Measurements from ENCODE around the gene C6orf163. TPM values are rescaled to one million over a fixed set of nuclear protein-coding genes. Genes with fewer than 3 reads are reported as not detected.

The C6orf163 gene
- total and polyA plus RNA-seq, 2 of the 13 experiments (the other 11 are each of a cell fraction or from before 2014, with no cell fraction given), result 0.62 to 1.8 TPM

- TF ChIP-seq, protein P1, sequence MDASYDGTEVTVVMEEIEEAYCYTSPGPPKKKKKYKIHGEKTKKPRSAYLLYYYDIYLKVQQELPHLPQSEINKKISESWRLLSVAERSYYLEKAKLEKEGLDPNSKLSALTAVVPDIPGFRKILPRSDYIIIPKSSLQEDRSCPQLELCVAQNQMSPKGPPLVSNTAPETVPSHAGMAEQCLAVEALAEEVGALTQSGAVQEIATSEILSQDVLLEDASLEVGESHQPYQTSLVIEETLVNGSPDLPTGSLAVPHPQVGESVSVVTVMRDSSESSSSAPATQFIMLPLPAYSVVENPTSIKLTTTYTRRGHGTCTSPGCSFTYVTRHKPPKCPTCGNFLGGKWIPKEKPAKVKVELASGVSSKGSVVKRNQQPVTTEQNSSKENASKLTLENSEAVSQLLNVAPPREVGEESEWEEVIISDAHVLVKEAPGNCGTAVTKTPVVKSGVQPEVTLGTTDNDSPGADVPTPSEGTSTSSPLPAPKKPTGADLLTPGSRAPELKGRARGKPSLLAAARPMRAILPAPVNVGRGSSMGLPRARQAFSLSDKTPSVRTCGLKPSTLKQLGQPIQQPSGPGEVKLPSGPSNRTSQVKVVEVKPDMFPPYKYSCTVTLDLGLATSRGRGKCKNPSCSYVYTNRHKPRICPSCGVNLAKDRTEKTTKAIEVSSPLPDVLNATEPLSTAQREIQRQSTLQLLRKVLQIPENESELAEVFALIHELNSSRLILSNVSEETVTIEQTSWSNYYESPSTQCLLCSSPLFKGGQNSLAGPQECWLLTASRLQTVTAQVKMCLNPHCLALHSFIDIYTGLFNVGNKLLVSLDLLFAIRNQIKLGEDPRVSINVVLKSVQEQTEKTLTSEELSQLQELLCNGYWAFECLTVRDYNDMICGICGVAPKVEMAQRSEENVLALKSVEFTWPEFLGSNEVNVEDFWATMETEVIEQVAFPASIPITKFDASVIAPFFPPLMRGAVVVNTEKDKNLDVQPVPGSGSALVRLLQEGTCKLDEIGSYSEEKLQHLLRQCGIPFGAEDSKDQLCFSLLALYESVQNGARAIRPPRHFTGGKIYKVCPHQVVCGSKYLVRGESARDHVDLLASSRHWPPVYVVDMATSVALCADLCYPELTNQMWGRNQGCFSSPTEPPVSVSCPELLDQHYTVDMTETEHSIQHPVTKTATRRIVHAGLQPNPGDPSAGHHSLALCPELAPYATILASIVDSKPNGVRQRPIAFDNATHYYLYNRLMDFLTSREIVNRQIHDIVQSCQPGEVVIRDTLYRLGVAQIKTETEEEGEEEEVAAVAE (CRISPR knock-in tag; IDR thresholded peaks at IDR 0.05; ENCODE audit: borderline replicate concordance), result no peak
- TF ChIP-seq KAT7 (CRISPR knock-in tag; IDR thresholded peaks at IDR 0.05; ENCODE audit: borderline replicate concordance) (no peak), GABPA (IDR thresholded peaks at IDR 0.05; ENCODE audit: low read depth, low read length) (no peak), GABPA (CRISPR knock-in tag; IDR thresholded peaks at IDR 0.05; ENCODE audit: low read depth) (no peak), REST (IDR thresholded peaks at IDR 0.05; ENCODE audit: borderline replicate concordance in 1 of 2, low read depth in 1 of 2, low read length in 2 of 2) (no peak), ZFP36 (IDR thresholded peaks at IDR 0.05; ENCODE audit: borderline replicate concordance, low read depth, low read length, partially characterized antibody) (no peak), THAP11 (CRISPR knock-in tag; IDR thresholded peaks at IDR 0.05) (peak; percentile 26; the same call in 1 of the 2 replicates), TMF1 (CRISPR knock-in tag; IDR thresholded peaks at IDR 0.05; ENCODE audit: low read depth) (no peak), BCL3 (CRISPR knock-in tag; IDR thresholded peaks at IDR 0.05) (no peak), HBP1 (CRISPR knock-in tag; IDR thresholded peaks at IDR 0.05; ENCODE audit: low read depth) (no peak)
- TF ChIP-seq, protein P2, sequence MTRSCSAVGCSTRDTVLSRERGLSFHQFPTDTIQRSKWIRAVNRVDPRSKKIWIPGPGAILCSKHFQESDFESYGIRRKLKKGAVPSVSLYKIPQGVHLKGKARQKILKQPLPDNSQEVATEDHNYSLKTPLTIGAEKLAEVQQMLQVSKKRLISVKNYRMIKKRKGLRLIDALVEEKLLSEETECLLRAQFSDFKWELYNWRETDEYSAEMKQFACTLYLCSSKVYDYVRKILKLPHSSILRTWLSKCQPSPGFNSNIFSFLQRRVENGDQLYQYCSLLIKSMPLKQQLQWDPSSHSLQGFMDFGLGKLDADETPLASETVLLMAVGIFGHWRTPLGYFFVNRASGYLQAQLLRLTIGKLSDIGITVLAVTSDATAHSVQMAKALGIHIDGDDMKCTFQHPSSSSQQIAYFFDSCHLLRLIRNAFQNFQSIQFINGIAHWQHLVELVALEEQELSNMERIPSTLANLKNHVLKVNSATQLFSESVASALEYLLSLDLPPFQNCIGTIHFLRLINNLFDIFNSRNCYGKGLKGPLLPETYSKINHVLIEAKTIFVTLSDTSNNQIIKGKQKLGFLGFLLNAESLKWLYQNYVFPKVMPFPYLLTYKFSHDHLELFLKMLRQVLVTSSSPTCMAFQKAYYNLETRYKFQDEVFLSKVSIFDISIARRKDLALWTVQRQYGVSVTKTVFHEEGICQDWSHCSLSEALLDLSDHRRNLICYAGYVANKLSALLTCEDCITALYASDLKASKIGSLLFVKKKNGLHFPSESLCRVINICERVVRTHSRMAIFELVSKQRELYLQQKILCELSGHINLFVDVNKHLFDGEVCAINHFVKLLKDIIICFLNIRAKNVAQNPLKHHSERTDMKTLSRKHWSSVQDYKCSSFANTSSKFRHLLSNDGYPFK (CRISPR knock-in tag; IDR thresholded peaks at IDR 0.05; ENCODE audit: borderline replicate concordance), result peak; percentile 57; the same call in 1 of the 2 replicates
- TF ChIP-seq, protein P3, sequence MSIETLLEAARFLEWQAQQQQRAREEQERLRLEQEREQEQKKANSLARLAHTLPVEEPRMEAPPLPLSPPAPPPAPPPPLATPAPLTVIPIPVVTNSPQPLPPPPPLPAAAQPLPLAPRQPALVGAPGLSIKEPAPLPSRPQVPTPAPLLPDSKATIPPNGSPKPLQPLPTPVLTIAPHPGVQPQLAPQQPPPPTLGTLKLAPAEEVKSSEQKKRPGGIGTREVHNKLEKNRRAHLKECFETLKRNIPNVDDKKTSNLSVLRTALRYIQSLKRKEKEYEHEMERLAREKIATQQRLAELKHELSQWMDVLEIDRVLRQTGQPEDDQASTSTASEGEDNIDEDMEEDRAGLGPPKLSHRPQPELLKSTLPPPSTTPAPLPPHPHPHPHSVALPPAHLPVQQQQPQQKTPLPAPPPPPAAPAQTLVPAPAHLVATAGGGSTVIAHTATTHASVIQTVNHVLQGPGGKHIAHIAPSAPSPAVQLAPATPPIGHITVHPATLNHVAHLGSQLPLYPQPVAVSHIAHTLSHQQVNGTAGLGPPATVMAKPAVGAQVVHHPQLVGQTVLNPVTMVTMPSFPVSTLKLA (IDR thresholded peaks at IDR 0.05), result no peak
Measured at GRCh38 chr6:87407901-87408720, 63.5 kb downstream of the C6orf163 start, which contains the start of gene CFAP206 (continued).
